IPS DF 4.7 (cell line): ENCODE data around the gene LCN15.
"Not testable (repeated sequence)": the region's sequence is repeated elsewhere in the genome, so short reads cannot be mapped to it uniquely, and the experiment has no call there.

Source experiments
- DNase-seq: peaks from one replicate; pipeline ENCODE4 v3.0.0-alpha.2; 2013; ENCODE audit warnings: low spot score; ENCODE audit errors: extremely low read depth

LCN15 gene

GRCh38 chr9:136794281-136794999 is 30.1 kb upstream of the LCN15 start:
- DNase-seq = no peak

- no peak for DNase-seq
Measured at GRCh38 chr9:136793086-136793946, 29.0 kb upstream of the LCN15 start.

- no peak for DNase-seq
Measured at GRCh38 chr9:136792321-136793085, 28.2 kb upstream of the LCN15 start.

DNA sequence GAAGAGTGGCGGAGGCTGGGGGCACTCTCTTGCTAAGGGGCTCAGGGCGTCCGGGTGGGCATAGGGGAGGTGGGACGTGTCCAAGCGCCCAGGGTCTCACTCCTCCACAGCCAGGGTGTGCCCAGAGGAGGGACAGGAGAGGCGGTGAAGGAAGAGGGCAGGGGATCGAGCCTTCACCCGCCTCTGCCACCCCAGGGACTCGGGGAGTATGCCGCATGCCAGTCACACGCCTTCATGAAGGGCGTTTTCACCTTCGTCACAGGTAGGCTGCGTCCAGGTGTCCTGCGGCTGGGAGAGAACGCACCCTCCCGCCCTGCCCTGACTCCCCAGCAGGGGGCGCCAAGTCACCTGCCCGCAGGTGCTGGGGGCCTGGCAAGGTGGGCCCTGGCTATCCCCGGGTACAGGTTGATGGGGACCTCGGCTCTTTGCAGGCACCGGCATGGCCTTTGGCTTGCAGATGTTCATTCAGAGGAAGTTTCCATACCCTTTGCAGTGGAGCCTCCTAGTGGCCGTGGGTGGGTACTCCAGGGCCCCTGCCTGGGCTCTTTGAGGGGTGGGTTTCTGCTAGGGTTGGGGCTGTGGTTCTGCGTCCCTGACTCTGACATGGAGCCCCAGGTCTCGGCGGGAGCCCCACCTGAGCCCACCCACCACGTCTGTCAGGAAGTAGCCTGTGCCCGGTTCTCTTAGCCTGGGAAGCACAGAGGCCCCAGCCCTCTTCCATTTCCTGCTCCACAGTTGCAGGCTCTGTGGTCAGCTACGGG is 27.4 kb upstream of the LCN15 start:
- DNase-seq = no peak

DNA sequence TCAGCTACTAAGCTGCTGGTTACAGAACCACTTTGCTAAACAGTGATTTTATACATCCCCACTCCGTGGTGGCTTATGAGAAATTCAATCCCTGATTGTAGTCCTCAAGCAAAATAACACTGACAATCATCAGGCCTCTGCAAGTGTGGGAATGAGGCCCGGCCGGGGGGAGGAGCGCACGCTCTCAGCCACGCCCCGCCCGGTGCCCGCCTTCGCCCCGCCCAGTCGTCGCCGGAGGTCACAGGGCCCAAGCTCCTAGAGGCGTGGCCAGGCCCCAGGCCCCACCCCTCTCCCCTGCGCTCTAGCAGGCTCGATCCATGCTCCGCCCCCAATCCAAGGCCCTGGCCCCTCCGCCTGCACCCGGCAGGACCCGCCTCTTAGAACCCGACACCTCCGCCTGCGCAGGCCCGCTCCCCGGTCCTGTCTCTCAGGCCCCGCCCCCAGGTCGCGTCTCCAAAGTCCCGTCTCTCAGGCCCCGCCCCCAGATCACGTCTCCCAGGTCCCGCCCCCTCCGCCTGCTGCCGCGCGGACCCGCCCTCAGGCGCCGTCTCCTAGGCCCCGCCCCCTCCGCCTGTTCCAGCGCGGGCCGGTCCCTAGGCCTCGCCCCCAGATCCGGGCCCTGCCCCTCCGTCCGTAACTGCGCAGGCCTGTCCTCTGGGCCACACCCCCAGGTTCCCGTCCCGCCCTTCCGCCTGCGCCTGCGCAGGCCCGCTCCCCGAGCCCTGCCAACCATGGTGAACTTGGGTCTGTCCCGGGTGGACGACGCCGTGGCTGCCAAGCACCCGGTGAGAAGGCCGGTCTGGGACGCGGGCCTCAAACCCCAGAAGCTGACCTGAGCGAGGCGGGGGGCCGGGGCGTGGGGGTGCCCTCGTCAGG is 26.6 kb upstream of the LCN15 start, which contains the start of gene TMEM141:
TSS of gene TMEM141 (plus strand) at position 705 of the 876 bp plus-strand sequence. CDS start at position 732, 27 bp downstream.
- peak; percentile 91 for DNase-seq

GRCh38 chr9:136789523-136789937 is 25.2 kb upstream of the LCN15 start:
- no peak for DNase-seq

DNA sequence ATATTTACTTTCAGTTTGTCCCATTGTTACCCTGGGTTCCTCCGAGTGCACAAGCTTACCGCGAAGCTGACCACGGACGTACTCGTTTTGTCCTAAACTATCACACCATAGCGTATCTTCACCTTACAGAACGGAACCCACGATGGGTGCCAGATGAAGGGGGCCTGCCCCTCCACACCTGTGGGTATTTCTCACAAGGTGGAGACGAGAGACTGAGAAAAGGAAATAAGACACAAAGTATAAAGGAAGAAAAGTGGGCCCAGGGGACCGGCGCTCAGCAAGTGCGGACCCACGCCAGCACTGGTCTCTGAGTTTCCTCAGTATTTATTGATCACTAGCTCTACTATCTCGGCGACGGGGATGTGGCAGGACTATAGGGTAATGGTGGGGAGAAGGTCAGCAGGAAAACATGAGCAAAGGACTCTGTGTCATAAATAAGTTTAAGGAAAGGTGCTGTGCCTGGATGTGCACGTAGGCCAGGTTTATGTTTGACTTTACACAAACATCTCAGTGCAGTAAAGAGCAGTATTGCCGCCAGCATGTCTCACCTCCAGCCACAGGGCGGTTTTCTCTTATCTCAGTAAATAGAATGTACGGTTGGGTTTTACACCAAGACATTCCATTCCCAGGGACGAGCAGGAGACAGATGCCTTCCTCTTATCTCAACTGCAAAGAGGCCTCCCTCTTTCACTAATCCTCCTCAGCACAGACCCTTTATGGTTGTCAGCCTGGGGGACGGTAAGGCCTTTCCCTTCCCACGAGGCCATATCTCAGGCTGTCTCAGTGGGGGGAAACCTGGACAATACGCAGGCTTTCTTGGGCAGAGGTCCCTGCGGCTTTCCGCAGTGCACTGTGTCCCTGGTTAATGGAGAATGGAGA is 24.6 kb upstream of the LCN15 start:
- not testable (repeated sequence) for DNase-seq

GRCh38 chr9:136787690-136788400 is 23.5 kb upstream of the LCN15 start:
- no peak for DNase-seq

DNA sequence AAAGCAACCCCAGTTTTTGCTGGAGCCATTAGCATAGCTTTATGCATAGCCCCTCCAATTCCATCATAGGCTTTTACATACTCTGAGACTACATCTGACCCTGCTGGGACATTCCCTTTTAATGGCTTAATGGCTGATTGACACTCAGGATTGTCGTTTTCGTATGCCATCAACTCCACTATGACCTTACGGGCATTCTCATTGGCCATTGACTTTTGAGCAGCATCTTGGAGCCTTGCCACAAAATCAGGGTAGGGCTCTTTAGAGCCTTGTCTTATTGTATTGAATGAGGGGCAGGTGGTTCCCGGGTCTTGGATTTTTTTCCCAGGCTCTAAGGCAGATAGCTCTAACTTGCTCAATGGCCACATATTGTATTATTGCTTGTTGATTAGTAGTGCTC is 22.7 kb upstream of the LCN15 start:
- DNase-seq = not testable (repeated sequence)

DNA sequence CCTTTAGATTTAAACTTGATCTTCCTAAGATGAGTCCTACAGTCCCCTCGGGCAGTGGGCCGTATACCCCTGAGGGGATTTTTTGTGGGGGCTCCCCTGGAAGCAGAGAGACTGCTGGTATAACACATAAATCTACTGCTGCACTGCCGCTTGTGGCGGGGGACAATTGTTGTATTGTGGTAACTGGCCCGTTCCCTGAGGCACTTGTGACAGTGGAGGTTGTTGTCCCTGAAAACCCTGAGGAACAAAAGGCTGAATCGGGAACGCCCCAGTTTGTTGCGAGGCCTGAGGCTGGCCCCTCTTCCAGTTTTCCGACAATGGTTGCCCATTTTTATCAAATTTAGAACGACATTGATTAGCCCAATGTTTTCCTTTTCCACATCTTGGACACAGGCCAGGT is 22.1 kb upstream of the LCN15 start:
- DNase-seq = no peak

- not testable (repeated sequence) for DNase-seq
Measured at GRCh38 chr9:136785565-136786355, 21.4 kb upstream of the LCN15 start.

DNA sequence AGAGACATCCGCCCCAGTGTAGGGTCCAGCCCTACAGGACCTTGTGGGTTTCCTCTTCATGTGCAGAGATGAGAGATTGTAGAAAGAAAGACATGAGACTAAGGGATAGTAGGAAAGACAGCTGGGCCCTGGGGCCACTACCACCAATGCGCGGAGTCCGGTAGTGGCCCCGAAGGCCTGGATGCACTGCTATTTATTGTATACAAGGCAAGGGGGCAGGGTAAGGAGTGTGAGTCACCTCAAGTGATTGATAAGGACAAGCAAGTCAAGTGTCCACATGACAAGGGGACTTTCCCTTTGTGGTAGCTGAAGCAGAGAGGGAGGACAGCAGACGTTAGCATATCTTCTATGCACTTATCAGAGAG is 20.7 kb upstream of the LCN15 start:
- DNase-seq = no peak

DNA sequence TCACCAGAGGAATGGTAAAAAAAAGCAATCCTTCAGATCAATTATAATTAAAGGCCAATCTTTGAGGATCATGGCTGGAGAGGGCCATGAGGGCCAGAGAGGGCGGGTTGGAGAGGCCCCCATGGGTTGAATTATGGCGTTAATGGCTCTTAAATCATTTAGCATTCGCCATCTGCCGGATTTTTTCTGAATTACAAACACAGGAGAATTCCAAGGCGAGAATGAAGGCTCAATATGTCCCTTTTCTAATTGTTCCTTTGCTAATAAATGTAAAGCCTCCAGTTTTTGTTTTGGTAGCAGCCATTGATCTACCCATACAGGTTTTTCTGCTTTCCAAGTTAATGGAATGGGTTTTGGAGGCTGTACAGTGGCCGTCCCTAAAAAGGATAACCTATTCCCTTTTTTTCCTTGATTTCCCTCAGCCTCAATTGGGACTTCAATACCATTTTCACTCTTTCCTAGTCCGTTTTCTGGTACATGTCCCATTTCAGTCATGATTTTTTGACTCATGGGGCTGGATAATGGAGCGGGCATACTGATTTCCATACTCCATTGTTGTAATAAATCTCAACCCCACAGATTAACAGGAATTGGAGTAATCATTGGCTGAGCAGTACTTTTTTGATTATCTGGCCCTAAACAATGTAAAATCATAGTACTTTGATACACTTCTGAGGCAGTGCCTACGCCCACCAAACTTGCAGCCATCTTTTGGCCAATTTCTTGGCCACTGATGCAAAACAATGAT is 20.1 kb upstream of the LCN15 start:
- DNase-seq = no peak

- DNase-seq = no peak
Measured at GRCh38 chr9:136782452-136782851, 18.1 kb upstream of the LCN15 start.

DNA sequence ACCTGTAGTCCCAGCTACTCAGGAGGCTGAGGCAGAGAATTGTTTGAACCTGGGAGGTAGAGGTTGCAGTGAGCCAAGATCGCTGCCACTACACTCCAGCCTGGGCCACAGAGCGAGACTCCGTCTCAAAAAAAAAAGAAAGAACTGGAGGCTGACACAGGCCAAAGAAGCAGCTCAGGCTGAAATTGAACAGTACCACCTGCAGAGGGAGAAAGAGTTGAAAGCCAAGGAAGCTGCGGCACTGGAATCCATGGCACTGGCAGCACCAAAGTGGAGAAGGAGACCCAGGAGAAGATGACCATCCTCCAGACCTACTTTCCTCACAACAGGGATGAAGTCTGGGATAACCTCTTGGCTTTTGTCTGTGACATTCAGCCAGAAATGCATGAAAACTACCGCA is 15.5 kb upstream of the LCN15 start:
- DNase-seq = no peak

DNA sequence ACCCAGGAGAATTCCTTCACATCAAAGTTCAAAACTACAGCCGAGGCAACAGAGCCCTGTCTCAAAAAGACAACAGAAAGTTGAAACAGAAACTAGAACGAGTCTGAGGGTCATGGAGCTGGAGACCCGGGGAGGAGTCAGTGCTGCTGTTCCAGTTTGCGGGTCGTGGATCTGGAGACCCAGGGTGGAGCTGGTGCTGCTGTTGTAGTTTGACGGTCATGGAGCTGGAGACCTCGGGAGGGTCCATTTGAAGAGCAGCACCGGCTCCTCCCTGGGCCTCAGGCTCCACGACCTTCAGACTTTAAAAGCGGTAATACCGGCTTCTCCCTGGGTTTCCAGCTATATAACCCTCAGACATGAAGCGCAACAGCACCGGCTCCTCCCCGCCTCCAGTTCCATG is 13.0 kb upstream of the LCN15 start:
- no peak for DNase-seq

DNA sequence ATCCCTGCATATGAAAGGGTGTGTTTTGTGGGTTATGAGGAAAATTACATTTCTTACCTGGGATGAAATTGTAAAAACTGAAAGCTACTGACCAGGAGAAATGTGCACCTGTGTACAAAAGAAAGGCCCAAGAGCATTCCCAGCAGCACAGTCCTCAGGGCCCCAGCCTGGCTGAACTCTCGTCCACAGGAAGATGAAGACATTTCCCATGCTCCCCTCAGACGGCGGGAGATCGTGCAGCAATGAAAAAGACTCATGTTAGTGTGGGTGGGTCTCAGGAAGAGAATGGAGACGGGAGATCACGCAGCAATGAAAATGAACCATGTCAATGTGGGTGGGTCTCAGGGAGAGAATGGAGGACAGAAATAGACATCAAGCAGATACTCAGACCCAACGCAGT is 12.6 kb upstream of the LCN15 start:
- DNase-seq = no peak
